ENCODE measurements around the gene SLC25A51.
A peak's percentile ranks its signal among the peaks of the same experiment; 100 is the strongest.

SLC25A51 gene, protein sequence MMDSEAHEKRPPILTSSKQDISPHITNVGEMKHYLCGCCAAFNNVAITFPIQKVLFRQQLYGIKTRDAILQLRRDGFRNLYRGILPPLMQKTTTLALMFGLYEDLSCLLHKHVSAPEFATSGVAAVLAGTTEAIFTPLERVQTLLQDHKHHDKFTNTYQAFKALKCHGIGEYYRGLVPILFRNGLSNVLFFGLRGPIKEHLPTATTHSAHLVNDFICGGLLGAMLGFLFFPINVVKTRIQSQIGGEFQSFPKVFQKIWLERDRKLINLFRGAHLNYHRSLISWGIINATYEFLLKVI

DNA sequence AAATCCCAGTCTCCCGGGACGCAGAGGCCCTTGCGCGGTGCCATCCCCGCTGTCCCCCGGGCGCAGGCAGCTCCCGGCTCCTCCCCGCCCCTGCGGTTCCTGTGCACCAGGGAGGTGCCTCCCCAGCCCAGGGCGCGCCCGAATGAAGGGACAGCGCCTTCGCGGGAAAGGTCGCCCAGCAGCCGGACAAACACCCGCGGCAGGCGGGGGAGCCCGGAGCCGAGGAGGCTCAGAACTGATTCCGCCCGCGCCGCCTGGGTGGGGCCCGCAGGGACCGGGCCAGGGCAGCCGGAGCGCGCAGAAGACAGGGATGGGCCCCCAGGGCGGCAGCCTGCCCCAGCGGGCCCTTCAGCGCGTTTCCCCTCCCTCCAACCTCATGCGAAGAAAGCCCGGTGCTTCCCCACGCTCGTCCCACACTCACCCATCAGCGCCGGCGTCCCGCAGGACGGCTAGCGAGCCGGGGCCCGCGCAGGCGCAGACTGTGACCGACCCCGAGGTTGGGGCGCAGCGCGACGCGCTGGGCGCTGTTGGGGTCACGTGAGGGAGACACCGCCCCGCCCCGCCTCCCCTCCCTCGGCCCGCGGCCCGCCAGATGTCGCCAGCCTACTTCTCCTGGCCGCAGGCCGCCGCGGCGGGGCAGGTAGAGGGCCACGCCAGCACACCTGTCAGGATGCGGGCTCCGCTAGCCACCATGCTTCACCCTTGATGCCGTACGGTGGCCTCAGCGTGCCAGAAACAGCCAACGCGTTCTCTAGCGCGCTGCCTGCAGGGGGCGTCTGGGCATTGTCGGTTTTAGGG lies at the start of gene SLC25A51:
SLC25A51 (minus strand) TSS at position 481 of the 798 bp plus-strand sequence. CDS start 15,577 bp downstream, outside the sequence.
- ChIA-PET POLR2A (no interaction called here), CTCF (interaction anchor here (0.7 to 18.1 kb wide), 21 partner anchors 10 to 472 kb away, joined by 3 to 214 read pairs (median 4); no protein-coding TSS in a partner anchor)
- no peak for DNase-seq (ENCODE audit: low read depth, low spot score)
- peak within 1 kb of the TSS; percentile 83 for H3K4me3 ChIP-seq (ENCODE audit: low read depth, low read length)
- TF ChIP-seq, protein P1, sequence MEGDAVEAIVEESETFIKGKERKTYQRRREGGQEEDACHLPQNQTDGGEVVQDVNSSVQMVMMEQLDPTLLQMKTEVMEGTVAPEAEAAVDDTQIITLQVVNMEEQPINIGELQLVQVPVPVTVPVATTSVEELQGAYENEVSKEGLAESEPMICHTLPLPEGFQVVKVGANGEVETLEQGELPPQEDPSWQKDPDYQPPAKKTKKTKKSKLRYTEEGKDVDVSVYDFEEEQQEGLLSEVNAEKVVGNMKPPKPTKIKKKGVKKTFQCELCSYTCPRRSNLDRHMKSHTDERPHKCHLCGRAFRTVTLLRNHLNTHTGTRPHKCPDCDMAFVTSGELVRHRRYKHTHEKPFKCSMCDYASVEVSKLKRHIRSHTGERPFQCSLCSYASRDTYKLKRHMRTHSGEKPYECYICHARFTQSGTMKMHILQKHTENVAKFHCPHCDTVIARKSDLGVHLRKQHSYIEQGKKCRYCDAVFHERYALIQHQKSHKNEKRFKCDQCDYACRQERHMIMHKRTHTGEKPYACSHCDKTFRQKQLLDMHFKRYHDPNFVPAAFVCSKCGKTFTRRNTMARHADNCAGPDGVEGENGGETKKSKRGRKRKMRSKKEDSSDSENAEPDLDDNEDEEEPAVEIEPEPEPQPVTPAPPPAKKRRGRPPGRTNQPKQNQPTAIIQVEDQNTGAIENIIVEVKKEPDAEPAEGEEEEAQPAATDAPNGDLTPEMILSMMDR (IDR thresholded peaks at IDR 0.05; ENCODE audit: insufficient read depth, low read length, missing control alignments) = peak; percentile 99

DNA sequence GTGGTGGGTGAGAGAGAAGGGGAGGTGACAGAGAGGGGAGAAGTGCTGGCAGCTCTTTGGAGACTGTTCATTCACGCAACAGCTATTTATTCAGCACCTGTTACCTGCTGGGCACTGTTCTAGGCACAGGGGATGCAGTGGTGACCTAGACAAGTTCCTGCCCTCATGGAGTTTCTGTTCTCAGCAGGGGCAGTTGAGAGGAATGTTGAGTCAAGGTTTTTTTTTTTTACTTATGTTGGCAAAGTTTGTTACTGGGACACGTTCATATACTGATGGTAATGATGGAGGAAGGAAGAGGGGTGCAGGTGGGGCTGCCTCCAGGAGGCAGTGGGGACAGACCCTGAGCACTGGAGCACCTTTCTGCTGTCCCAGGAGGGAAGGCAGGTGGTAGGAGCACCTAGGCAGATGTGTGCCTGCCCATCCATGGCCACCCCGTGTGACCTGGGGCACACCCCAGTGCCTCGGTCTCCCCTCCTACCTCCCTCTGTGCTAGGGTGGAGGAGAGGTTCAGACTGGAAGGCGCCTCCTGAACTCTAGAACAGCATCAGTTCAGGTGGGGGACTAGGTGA lies 49.4 kb upstream of the SLC25A51 start:
- H3K4me3 ChIP-seq (ENCODE audit: low read depth, low read length) = no peak overlapping the region
- TF ChIP-seq, protein P1 (IDR thresholded peaks at IDR 0.05; ENCODE audit: insufficient read depth, low read length, missing control alignments) = no peak
- ChIA-PET CTCF (no interaction called here), POLR2A (interaction anchor here (1.0 kb wide), 1 partner anchor 9 kb away, joined by 3 read pairs; no protein-coding TSS in a partner anchor)
- DNase-seq (ENCODE audit: low read depth, low spot score) = no peak

DNA sequence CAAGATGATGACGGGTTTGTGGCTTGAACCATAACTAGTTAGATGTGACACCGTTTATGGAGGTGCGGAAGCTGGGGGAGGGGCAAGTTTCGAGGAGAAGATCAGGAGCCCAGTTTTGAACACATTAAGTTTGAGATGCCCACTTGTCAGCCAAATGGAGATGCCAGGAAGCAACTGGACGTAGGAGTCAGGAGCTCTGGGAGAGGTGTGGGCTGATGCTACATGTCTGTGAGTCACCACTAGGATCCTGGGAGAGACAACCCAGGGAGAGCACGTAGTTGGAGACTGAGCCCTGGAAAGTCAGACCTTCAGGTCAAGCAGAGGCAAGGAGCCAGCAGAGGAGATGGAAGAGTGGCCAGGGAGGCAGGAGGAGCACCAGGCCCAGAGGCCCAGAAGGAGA lies 48.8 kb upstream of the SLC25A51 start:
- ChIA-PET CTCF (interaction anchor here (1.4 kb wide), 1 partner anchor 39 kb away, joined by 6 read pairs; no protein-coding TSS in a partner anchor), POLR2A (interaction anchor here (1.0 kb wide), 1 partner anchor 9 kb away, joined by 3 read pairs; no protein-coding TSS in a partner anchor)
- TF ChIP-seq, protein P1 (IDR thresholded peaks at IDR 0.05; ENCODE audit: insufficient read depth, low read length, missing control alignments) = no peak
- DNase-seq (ENCODE audit: low read depth, low spot score) = peak; percentile 65
- H3K4me3 ChIP-seq (ENCODE audit: low read depth, low read length) = no peak overlapping the region

DNA sequence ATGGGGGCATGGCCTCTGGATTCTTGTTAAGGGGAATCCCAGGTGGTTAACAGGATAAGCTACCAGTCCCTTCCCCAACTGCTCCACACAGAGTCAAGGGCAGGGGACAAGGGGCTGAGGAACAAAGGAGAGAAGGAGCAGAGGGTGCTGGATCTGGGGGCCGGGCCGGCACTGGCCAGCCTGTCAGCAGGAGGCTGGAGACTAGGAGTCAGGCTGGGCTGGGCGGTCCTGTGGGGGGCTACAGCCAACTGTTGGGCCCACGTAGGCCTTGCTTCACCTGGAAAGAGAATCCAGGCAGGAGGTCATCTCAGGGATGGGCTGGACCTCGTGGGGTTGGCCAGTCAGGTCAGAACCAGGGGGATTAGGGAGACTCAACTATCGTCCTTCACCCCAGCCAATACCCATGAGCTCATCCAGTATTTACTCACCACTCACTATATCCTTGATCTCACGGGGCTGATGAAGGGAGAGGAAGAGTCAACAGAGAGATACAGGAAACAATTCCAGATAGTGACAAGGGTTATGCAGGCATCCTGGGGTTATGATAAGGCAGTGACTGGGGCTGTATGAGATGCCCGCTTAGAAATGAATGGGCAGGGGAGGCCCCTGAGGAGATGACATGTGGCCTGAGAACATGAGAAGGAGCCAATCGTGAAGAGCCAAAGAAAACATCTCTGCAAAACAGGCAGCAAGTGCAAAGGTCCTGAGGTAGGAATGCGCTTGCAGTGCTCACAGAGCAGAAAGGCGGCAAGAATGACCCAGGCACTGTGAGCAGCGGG lies 47.9 kb upstream of the SLC25A51 start:
- ChIA-PET CTCF (interaction anchor here (0.9 to 1.5 kb wide), 4 partner anchors 13 to 64 kb away, joined by 3 to 6 read pairs (median 4); no protein-coding TSS in a partner anchor), POLR2A (interaction anchor here (1.0 kb wide), 1 partner anchor 8 kb away, joined by 3 read pairs; no protein-coding TSS in a partner anchor)
- DNase-seq (ENCODE audit: low read depth, low spot score) = no peak
- H3K4me3 ChIP-seq (ENCODE audit: low read depth, low read length) = no peak overlapping the region
- TF ChIP-seq, protein P1 (IDR thresholded peaks at IDR 0.05; ENCODE audit: insufficient read depth, low read length, missing control alignments) = no peak

DNA sequence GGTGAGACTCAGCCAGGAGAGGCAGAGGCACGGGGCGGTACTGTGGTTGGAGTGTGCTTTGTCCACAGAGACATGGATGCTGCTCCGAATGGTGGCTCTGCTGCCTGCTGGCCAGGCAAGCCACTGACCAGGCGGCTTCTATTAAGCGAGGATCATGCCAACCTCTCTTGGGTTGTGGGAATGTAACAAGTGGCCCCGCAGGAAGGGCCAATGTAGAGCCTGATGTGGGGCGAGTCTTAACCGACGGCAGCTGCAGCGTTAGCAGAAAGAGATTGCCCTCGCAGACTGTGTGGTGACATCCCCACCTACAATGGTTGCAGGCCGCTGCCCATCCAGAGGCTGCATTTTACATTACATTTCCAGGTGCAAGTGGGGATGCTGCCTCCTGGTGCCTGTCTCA lies 46.6 kb upstream of the SLC25A51 start:
- ChIA-PET CTCF (interaction anchor here (0.6 to 1.5 kb wide), 3 partner anchors 10 to 13 kb away, joined by 3 to 6 read pairs (median 3); no protein-coding TSS in a partner anchor), POLR2A (no interaction called here)
- TF ChIP-seq, protein P1 (IDR thresholded peaks at IDR 0.05; ENCODE audit: insufficient read depth, low read length, missing control alignments) = no peak
- no peak for DNase-seq (ENCODE audit: low read depth, low spot score)
- H3K4me3 ChIP-seq (ENCODE audit: low read depth, low read length) = no peak overlapping the region
